Mammary epithelial cell (primary cell): Measurements from ENCODE around the gene PRM2.

Experiments used
- CTCF ChIP-seq, 2 donors: IDR thresholded peaks in 1 of 2; conservative IDR thresholded peaks in 1 of 2; 2 replicates each; pipeline ENCODE4 v1.5.1; 2011 to 2012; ENCODE audit warnings: inconsistent platforms in 2 of 2, low read length in 2 of 2, mild to moderate bottlenecking in 2 of 2, control low read depth in 1 of 2, low read depth in 1 of 2; ENCODE audit not compliant: insufficient read depth in 1 of 2; ENCODE audit errors: extremely low read depth in 1 of 2
- EZH2 ChIP-seq: IDR thresholded peaks from 2 replicates; pipeline ENCODE4 v1.6.1; 2012; ENCODE audit warnings: low read length, inconsistent platforms, borderline replicate concordance

GRCh38 chr16:11232302-11232851 is 43.9 kb downstream of the PRM2 start:
- TF ChIP-seq CTCF (conservative IDR thresholded peaks at IDR 0.05 in 1 of 2, IDR thresholded peaks at IDR 0.05 in 1 of 2; ENCODE audit: extremely low read depth in 1 of 2, insufficient read depth in 1 of 2, low read depth in 1 of 2, low read length in 2 of 2) (no peak), EZH2 (no peak)
